ENCODE results near the gene NUDT22. TPM values are rescaled to one million over a fixed set of nuclear protein-coding genes. Genes with fewer than 3 reads are reported as not detected.
A peak's percentile ranks its signal among the peaks of the same experiment; 100 is the strongest.

Gene NUDT22
- total RNA-seq, 3 donors from 2014 or later = 34.2 to 58.0 (median 36.7) TPM

DNA sequence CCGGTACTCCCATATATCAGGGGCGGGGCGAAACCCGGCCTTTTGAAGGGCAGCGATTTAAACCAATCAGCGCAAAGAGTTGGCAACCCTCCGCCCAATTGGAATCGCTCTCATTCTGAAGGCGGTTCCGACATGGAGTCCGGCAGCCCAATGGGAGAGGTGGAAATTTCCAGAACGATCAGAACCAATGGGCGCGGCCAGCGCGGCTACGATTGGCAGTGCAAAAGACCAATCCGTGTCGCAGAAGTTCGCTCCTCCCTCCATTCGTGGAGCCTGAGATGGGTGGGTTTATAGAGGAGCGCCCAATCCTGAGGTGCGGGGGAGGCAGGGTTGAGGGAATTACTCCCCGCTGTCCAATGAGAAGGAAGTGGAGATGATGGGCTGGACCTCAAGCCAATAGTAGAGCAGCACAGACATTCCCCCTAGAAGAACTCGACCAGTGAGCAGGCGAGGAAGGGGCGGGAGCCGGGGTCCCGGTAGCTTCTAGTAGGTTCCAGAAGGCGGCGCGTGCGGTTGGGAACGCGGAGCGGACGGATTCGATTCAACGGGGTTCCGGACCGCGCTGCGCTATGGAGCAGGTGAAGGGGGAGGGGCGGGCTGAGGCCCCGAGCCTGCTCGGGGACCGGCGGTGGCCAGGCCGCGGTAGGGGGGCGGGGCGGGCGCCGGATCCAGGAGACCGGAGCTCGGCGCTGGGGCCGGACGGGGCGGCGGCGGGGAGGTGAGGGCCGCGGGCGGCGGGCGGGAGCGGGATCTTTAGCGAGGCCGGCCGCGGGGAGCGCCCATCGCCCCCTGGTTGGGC lies 40.2 kb upstream of the NUDT22 start, which contains the start of gene STIP1:
TSS of gene STIP1 (plus strand) at position 479 of the 799 bp plus-strand sequence. CDS start at position 570, 91 bp downstream.
- no peaks in the 10 kb centered on the region for H3K36me3 ChIP-seq
- H3K9me3 ChIP-seq = no peaks in the 10 kb centered on the region
- H3K27ac ChIP-seq = peak within 1 kb of the TSS; percentile 79 to 93
- H3K4me3 ChIP-seq = peak within 1 kb of the TSS in 2 of 3 donors; percentile 61 to 77
- H3K27me3 ChIP-seq = no peaks in the 10 kb centered on the region
- intact Hi-C loops (cut with DNase I; ENCODE audit: low total_unique reads) = no loop called here
- no peaks in the 10 kb centered on the region for H3K4me1 ChIP-seq
- TF ChIP-seq POLR2A (IDR thresholded peaks at IDR 0.05) (no peak), POLR2AphosphoS5 (IDR thresholded peaks at IDR 0.05) (peak; percentile 12 to 85 (median 73))
- TF ChIP-seq, protein P1, sequence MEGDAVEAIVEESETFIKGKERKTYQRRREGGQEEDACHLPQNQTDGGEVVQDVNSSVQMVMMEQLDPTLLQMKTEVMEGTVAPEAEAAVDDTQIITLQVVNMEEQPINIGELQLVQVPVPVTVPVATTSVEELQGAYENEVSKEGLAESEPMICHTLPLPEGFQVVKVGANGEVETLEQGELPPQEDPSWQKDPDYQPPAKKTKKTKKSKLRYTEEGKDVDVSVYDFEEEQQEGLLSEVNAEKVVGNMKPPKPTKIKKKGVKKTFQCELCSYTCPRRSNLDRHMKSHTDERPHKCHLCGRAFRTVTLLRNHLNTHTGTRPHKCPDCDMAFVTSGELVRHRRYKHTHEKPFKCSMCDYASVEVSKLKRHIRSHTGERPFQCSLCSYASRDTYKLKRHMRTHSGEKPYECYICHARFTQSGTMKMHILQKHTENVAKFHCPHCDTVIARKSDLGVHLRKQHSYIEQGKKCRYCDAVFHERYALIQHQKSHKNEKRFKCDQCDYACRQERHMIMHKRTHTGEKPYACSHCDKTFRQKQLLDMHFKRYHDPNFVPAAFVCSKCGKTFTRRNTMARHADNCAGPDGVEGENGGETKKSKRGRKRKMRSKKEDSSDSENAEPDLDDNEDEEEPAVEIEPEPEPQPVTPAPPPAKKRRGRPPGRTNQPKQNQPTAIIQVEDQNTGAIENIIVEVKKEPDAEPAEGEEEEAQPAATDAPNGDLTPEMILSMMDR (IDR thresholded peaks at IDR 0.05) = peak; percentile 33 to 59 (median 44)
- DNase-seq (ENCODE audit: low spot score in 2 of 2) = peak; percentile 100

DNA sequence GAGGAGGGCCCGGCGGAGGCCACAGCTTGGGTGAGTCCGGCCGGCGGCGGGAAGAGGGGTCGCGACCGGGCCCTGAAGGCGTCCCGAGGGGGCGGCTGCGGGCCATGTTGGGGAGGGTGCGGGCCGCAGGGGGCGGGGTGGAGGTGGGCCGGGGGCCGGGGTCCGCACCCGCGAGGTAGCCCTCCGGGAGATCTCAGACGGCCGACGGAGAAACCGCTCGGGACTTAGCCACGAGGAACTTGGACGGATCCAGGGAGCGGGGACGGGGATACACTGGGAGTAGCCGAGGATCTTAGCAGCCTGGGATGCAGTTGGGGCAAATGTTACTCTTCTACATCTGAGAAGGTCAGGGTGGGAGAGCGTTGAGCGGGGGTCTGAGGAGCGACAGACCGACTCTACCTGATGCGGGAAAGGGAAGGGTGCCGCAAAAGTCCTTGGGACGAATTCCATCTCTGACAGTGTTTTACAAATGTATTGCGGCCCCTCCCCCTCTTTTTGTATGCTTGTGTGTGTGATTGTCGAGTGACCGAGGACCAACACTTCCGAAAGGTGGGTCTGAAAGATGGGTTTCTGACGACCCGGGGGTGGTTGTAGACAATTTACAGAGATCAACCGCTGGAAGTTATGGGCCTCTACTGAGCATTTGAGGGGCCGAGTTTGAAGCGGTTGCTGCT lies 39.4 kb upstream of the NUDT22 start:
- Histone ChIP-seq H3K9me3 (no peaks in the 10 kb centered on the region), H3K27me3 (no peaks in the 10 kb centered on the region), H3K36me3 (no peaks in the 10 kb centered on the region), H3K4me1 (no peaks in the 10 kb centered on the region), H3K4me3 (no peak overlapping the region), H3K27ac (peak overlapping the region in 1 of 2 donors; percentile 92)
- TF ChIP-seq POLR2AphosphoS5 (IDR thresholded peaks at IDR 0.05) = no peak
- no peak for DNase-seq (ENCODE audit: low spot score in 2 of 2)
- intact Hi-C loops (cut with DNase I; ENCODE audit: low total_unique reads) = no loop called here

DNA sequence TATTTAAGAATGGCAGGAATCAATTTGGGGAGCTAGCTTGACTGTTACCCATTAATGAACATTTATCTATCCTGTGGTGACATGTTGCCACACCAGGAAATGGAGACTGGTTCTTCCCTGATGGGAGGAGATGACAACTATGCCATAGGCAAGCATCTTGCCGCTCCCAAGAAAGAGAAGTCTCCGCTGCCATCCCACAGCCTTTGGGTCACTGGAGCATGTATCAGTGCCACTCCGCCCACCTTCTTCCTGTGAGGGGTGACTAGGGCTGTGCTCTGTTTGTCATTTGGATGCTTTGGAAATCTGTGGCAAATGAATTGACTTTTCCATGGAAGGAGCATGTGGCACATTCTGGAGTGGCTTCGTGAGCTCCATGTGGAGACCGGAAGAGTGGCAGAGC lies 33.6 kb upstream of the NUDT22 start:
- Histone ChIP-seq H3K4me1 (no peaks in the 10 kb centered on the region), H3K36me3 (peaks cover 7% of the 10 kb centered on the region), H3K4me3 (no peak overlapping the region), H3K27ac (no peak overlapping the region), H3K9me3 (no peaks in the 10 kb centered on the region), H3K27me3 (no peaks in the 10 kb centered on the region)
- TF ChIP-seq, protein P1 (IDR thresholded peaks at IDR 0.05) = no peak
- TF ChIP-seq POLR2AphosphoS5 (IDR thresholded peaks at IDR 0.05) (no peak), POLR2A (IDR thresholded peaks at IDR 0.05) (no peak)
- intact Hi-C loops (cut with DNase I; ENCODE audit: low total_unique reads) = no loop called here
- no peak for DNase-seq (ENCODE audit: low spot score in 2 of 2)

DNA sequence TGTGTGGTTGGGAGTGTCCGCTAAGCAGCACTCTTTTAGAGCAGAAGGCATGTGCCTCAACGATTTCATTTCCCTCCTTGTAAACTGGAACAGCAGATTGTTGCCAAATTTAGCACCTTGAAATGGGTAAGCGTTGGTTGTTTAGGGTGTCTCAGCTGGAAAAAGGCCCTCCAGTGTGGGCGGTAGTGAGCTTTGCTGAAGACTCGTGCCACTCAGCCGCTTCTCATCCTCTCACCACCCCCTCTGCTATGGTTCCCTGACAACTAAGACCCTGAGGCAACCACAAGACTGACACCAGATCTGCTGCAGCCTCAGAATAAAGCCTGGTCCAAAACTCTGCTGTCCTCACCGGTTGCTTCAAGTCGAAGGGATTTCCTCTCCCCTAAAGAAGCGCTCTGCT lies 29.4 kb upstream of the NUDT22 start:
- no peak for DNase-seq (ENCODE audit: low spot score in 2 of 2)

DNA sequence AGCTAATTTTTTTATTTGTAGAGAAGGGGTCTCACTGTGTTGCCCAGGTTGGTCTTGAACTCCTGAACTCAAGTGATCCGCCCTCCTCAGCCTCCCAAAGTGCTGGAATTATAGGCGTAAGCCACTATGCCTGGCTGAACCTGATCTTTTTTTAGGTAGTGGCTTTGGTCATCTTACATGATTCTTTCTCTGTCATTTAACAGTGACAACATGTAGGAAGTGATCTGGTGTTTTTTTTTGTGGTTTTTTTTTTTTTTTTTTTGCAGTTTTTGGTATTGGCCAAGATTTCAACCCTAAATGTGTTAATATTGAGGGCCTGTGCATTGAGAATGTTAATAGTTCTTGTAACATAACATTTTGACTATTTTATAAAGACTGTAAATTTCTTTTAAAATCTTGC lies 27.6 kb upstream of the NUDT22 start:
- no peaks in the 10 kb centered on the region for H3K27me3 ChIP-seq
- TF ChIP-seq POLR2A (IDR thresholded peaks at IDR 0.05) (no peak), POLR2AphosphoS5 (IDR thresholded peaks at IDR 0.05) (no peak)
- TF ChIP-seq, protein P1 (IDR thresholded peaks at IDR 0.05) = no peak
- H3K27ac ChIP-seq = no peak overlapping the region
- no peaks in the 10 kb centered on the region for H3K4me1 ChIP-seq
- H3K4me3 ChIP-seq = no peak overlapping the region
- peaks cover 7% of the 10 kb centered on the region for H3K36me3 ChIP-seq
- no peak for DNase-seq (ENCODE audit: low spot score in 2 of 2)
- H3K9me3 ChIP-seq = no peaks in the 10 kb centered on the region
- intact Hi-C loops (cut with DNase I; ENCODE audit: low total_unique reads) = loop anchor here (5.0 kb wide), 2 partner anchors 279 to 1646 kb away; no protein-coding TSS in a partner anchor

More for the DNA sequence above, 29.4 kb upstream of the NUDT22 start:
- H3K4me1 ChIP-seq = no peaks in the 10 kb centered on the region
- intact Hi-C loops (cut with DNase I; ENCODE audit: low total_unique reads) = loop anchor here (5.0 kb wide), 2 partner anchors 281 to 1644 kb away; no protein-coding TSS in a partner anchor
- H3K4me3 ChIP-seq = no peak overlapping the region
- H3K27ac ChIP-seq = no peak overlapping the region
- TF ChIP-seq POLR2AphosphoS5 (IDR thresholded peaks at IDR 0.05) = no peak
- TF ChIP-seq, protein P1 (IDR thresholded peaks at IDR 0.05) = no peak
- no peak for TF ChIP-seq POLR2A (IDR thresholded peaks at IDR 0.05)
- H3K36me3 ChIP-seq = peaks cover 7% of the 10 kb centered on the region
- no peaks in the 10 kb centered on the region for H3K9me3 ChIP-seq
- no peaks in the 10 kb centered on the region for H3K27me3 ChIP-seq
